HepG2 (cell line): Measurements from ENCODE around the gene ARG2. TPM values are rescaled to one million over a fixed set of nuclear protein-coding genes. Genes with fewer than 3 reads are reported as not detected.

Experiments
- BATF2 ChIP-seq: sonication (generic); formaldehyde crosslinking; IDR thresholded peaks from 2 replicates; pipeline ENCODE4 v1.8.0; 2022; ENCODE audit warnings: mild to moderate bottlenecking, missing genetic modification reagents, moderate library complexity
- BRCA1 ChIP-seq: sonication (generic); formaldehyde crosslinking; IDR thresholded peaks from 2 replicates; pipeline ENCODE4 v1.4.0; 2020; ENCODE audit warnings: missing genetic modification reagents
- DR1 ChIP-seq: sonication (generic); formaldehyde crosslinking; IDR thresholded peaks from 2 replicates; pipeline ENCODE4 v1.8.0; 2021; ENCODE audit warnings: mild to moderate bottlenecking, missing genetic modification reagents, inconsistent platforms
- FOXK2 ChIP-seq: fragments of 450-650 bp; IDR thresholded peaks from 2 replicates; pipeline ENCODE4 v1.6.1; 2016
- GATA4 ChIP-seq: sonication (generic); IDR thresholded peaks from 2 replicates; pipeline ENCODE4 v1.6.1; 2016; ENCODE audit warnings: antibody characterized with exemption, low read depth, borderline replicate concordance
- HNRNPUL1 ChIP-seq: fragments of 200-400 bp; formaldehyde crosslinking; IDR thresholded peaks from 2 replicates; pipeline ENCODE4 v1.6.1; 2017; ENCODE audit warnings: low read depth, mild to moderate bottlenecking, low read length, moderate library complexity
- ISL2 ChIP-seq: sonication (generic); formaldehyde crosslinking; IDR thresholded peaks from 2 replicates; pipeline ENCODE4 v1.5.0; 2020; ENCODE audit warnings: missing genetic modification reagents
- MED1 ChIP-seq: sonication (generic); formaldehyde crosslinking; IDR thresholded peaks from 2 replicates; pipeline ENCODE4 v1.4.0; 2020; ENCODE audit warnings: missing genetic modification reagents
- MXD3 ChIP-seq: IDR thresholded peaks from 2 replicates; pipeline ENCODE4 v1.6.1; 2016; ENCODE audit warnings: mild to moderate bottlenecking, missing biosample characterization, missing genetic modification reagents
- MYPOP ChIP-seq: sonication (generic); formaldehyde crosslinking; IDR thresholded peaks from 2 replicates; pipeline ENCODE4 v1.8.1; 2023; ENCODE audit warnings: mild to moderate bottlenecking, moderate library complexity, missing genetic modification reagents
- NFKBIZ ChIP-seq: IDR thresholded peaks from 2 replicates; pipeline ENCODE4 v1.6.1; 2018; ENCODE audit warnings: missing genetic modification reagents, missing compliant biosample characterization
- PREB ChIP-seq: sonication (generic); formaldehyde crosslinking; IDR thresholded peaks from 2 replicates; pipeline ENCODE4 v1.4.0; 2020; ENCODE audit warnings: missing genetic modification reagents
- THAP11 ChIP-seq: IDR thresholded peaks from 2 replicates; pipeline ENCODE4 v1.6.1; 2016; ENCODE audit warnings: missing biosample characterization, missing genetic modification reagents
- ZBTB3 ChIP-seq: sonication (generic); formaldehyde crosslinking; IDR thresholded peaks from 2 replicates; pipeline ENCODE4 v1.4.0; 2020; ENCODE audit warnings: low read depth, mild to moderate bottlenecking, moderate library complexity, missing genetic modification reagents, borderline replicate concordance
- ZIK1 ChIP-seq: sonication (generic); formaldehyde crosslinking; IDR thresholded peaks from 2 replicates; pipeline ENCODE4 v1.5.0; 2020; ENCODE audit warnings: mild to moderate bottlenecking, low read depth, missing genetic modification reagents, borderline replicate concordance
- ZNF12 ChIP-seq: sonication (generic); formaldehyde crosslinking; IDR thresholded peaks from 2 replicates; pipeline ENCODE4 v1.5.0; 2020; ENCODE audit warnings: missing genetic modification reagents
- ZNF234 ChIP-seq: sonication (generic); formaldehyde crosslinking; conservative IDR thresholded peaks from 2 replicates; pipeline ENCODE4 v1.5.1; 2020; ENCODE audit warnings: mild to moderate bottlenecking, missing genetic modification reagents
- ZNF24 ChIP-seq: fragments of 450-650 bp; IDR thresholded peaks from 2 replicates; pipeline ENCODE4 v1.6.1; 2017; ENCODE audit warnings: antibody characterized with exemption, mild to moderate bottlenecking
- ZNF326 ChIP-seq: sonication (generic); formaldehyde crosslinking; IDR thresholded peaks from 2 replicates; pipeline ENCODE4 v1.4.0; 2020; ENCODE audit warnings: missing genetic modification reagents, borderline replicate concordance
- ZNF333 ChIP-seq: sonication (generic); formaldehyde crosslinking; IDR thresholded peaks from 2 replicates; pipeline ENCODE4 v1.4.0; 2020; ENCODE audit warnings: mild to moderate bottlenecking, missing genetic modification reagents, borderline replicate concordance
- ZNF343 ChIP-seq: sonication (generic); formaldehyde crosslinking; IDR thresholded peaks from 2 replicates; pipeline ENCODE4 v1.4.0; 2020; ENCODE audit warnings: mild to moderate bottlenecking, missing genetic modification reagents
- ZNF496 ChIP-seq: sonication (generic); formaldehyde crosslinking; IDR thresholded peaks from 2 replicates; pipeline ENCODE4 v1.8.1; 2023; ENCODE audit warnings: mild to moderate bottlenecking, moderate library complexity, missing genetic modification reagents; ENCODE audit not compliant: insufficient replicate concordance
- ZNF512B ChIP-seq: sonication (generic); formaldehyde crosslinking; IDR thresholded peaks from 2 replicates; pipeline ENCODE4 v1.5.1; 2020; ENCODE audit warnings: missing genetic modification reagents, mild to moderate bottlenecking, borderline replicate concordance
- ZNF775 ChIP-seq: sonication (generic); formaldehyde crosslinking; IDR thresholded peaks from 2 replicates; pipeline ENCODE4 v1.4.0; 2020; ENCODE audit warnings: missing genetic modification reagents, mild to moderate bottlenecking, moderate library complexity, borderline replicate concordance
- ZSCAN12 ChIP-seq: sonication (generic); formaldehyde crosslinking; IDR thresholded peaks from 2 replicates; pipeline ENCODE4 v1.9.0; 2021; ENCODE audit warnings: mild to moderate bottlenecking, missing genetic modification reagents
- polyA plus RNA-seq, 8 experiments: library from polyadenylated mRNA; depleted of rRNA in 3 of 8; stranded (reverse) in 7 of 8; unstranded in 1 of 8; fragments of >200 nt; fragmentation: Illumina TruSeq in 4 of 8; extraction: Trizol in 4 of 8; gene quantifications; 2 replicates each; pipeline versions ENCODE4 v1.2.1 to v1.2.3, GENCODE V29; 2011 to 2016; ENCODE audit warnings: low read depth in 4 of 8, missing spikeins in 1 of 8, mixed read lengths in 1 of 8; ENCODE audit not compliant: insufficient read depth in 1 of 8
- total RNA-seq, 5 experiments: library from RNA; depleted of rRNA; stranded (reverse); fragments of >200 nt; fragmentation: Illumina TruSeq; extraction: Trizol; gene quantifications; 2 replicates each; pipeline ENCODE4 v1.2.3, GENCODE V29; 2016; ENCODE audit warnings: low read depth in 1 of 5

Gene ARG2
- total and polyA plus RNA-seq, 2 of the 13 experiments (the other 11 are each of a cell fraction or from before 2014, with no cell fraction given), result 37.5 to 73.6 TPM

- TF ChIP-seq MXD3 (CRISPR knock-in tag), result peak; percentile 79
- no peak for TF ChIP-seq ZSCAN12
- TF ChIP-seq ZNF24, result no peak
- 0 out of 2 replicates have a peak, but pooled peaks have one; percentile 27 for TF ChIP-seq MYPOP (CRISPR knock-in tag)
- peak; percentile 18 for TF ChIP-seq ISL2 (CRISPR knock-in tag)
- no peak for TF ChIP-seq ZBTB3 (CRISPR knock-in tag)
- TF ChIP-seq ZNF775 (CRISPR knock-in tag), result no peak; the same call in 1 of the 2 replicates
- TF ChIP-seq ZNF234 (CRISPR knock-in tag), result no peak
- TF ChIP-seq ZIK1 (CRISPR knock-in tag), result no peak
- 0 out of 2 replicates have a peak, but pooled peaks have one; percentile 47 for TF ChIP-seq GATA4
- TF ChIP-seq THAP11 (CRISPR knock-in tag), result peak; percentile 99
- no peak for TF ChIP-seq DR1 (CRISPR knock-in tag)
- peak; percentile 67; the same call in 1 of the 2 replicates for TF ChIP-seq ZNF333
- no peak for TF ChIP-seq PREB (CRISPR knock-in tag)
- no peak; the same call in 1 of the 2 replicates for TF ChIP-seq ZNF343 (CRISPR knock-in tag)
- TF ChIP-seq MED1 (CRISPR knock-in tag), result peak; percentile 46; the same call in 1 of the 2 replicates
- TF ChIP-seq ZNF512B (CRISPR knock-in tag), result no peak
- 0 out of 2 replicates have a peak, but pooled peaks have one; percentile 32 for TF ChIP-seq BATF2 (CRISPR knock-in tag)
- no peak for TF ChIP-seq FOXK2
- no peak for TF ChIP-seq NFKBIZ (CRISPR knock-in tag)
- TF ChIP-seq ZNF496 (CRISPR knock-in tag), result no peak
- no peak for TF ChIP-seq ZNF12 (CRISPR knock-in tag)
- TF ChIP-seq BRCA1 (CRISPR knock-in tag), result no peak
- no peak for TF ChIP-seq HNRNPUL1
- no peak for TF ChIP-seq ZNF326 (CRISPR knock-in tag)
Observed at GRCh38 chr14:67674480-67675218, 54.9 kb downstream of the ARG2 start, which contains the start of gene VTI1B (continued).
